Measurements from ENCODE around the gene IKZF4. TPM values are rescaled to one million over a fixed set of nuclear protein-coding genes. Genes with fewer than 3 reads are reported as not detected.
"Not testable (repeated sequence)": the region's sequence is repeated elsewhere in the genome, so short reads cannot be mapped to it uniquely, and the experiment has no call there.

IKZF4 gene
- polyA plus RNA-seq, 1 donor from 2014 or later, result 0.35 TPM

DNA sequence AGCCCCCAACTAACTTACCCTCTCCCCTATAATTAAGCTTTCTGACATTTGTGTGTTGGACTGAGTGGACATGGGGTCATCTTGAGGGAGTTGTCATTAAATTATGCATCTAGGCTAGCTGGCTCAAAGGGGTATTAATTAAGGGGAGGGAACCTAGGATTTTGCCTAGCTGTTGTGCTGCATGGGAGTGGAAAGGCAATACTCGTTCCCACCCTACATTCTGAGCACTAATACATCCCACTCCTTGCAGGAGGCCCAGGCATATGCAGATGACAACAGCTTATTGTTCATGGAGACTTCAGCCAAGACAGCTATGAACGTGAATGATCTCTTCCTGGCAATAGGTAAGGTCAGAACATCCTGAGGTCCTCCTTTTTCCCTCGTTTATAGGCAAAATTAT, 29.7 kb upstream of the IKZF4 start:
- Mint-ChIP-seq H3K9me3 (no peaks in the 10 kb centered on the region), H3K27me3 (no peaks in the 10 kb centered on the region), H3K4me1 (peaks cover 2 to 3% (median 2%) of the 10 kb centered on the region in 3 donors), H3K36me3 (no peaks in the 10 kb centered on the region), H3K27ac (no peak overlapping the region), H3K4me3 (no peak overlapping the region)

DNA sequence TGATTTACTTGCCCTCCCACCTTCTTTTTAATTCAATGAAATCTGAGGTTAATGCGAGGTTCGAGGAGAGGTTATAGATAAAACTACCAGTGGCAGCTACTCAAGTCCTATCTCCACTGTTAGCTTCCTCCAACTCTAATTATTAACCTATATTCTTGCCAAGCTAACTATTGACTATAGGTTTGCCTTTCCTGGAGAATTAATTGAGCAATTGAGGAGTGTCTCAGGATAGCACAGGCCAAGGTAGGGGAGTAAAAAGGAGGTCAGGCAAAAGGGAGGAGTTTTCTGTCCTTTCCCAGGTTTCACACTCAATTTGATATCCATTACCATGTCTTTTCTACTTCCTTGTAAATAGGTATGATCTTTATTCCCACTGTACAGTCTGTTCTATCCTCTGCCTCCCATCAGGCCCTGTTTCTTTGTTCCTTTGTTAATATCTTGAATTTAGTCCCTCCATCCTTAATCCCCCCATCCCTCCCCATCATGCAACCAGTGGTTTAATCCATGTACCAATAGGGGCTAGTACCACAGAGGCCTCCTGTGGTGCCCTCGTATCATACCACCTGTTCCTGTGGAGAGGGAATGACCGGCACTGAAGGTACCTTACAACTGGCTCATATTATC, 27.5 kb upstream of the IKZF4 start:
- Mint-ChIP-seq H3K4me3 (no peak overlapping the region), H3K9me3 (no peaks in the 10 kb centered on the region), H3K27me3 (peaks cover 9% of the 10 kb centered on the region), H3K36me3 (no peaks in the 10 kb centered on the region), H3K27ac (no peak overlapping the region), H3K4me1 (peaks cover 6 to 12% (median 7%) of the 10 kb centered on the region in 3 donors)

DNA sequence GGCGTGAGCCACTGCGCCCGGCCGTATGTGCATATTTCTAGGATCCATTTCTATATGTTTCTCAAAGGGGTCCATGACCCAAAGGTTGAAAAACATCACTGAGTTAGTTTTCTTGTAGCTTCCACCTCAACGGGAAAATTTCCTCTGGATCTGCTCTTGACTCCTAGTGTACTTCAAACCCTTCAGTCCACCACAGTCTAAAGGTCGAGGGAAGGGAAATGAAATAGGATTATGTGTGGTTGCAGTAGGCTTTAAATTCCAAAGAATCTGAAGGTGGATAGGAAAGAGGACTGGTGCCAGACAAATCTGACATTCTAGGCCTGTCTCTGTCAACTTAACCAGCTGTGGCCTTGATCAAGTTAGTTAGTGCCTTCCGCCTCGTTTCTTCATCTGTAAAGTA, 25.5 kb upstream of the IKZF4 start:
- H3K9me3 Mint-ChIP-seq, result no peaks in the 10 kb centered on the region
- no peak overlapping the region for H3K4me3 Mint-ChIP-seq
- H3K27ac Mint-ChIP-seq, result peak overlapping the region in 1 of 3 donors; percentile 59
- no peaks in the 10 kb centered on the region for H3K36me3 Mint-ChIP-seq
- H3K27me3 Mint-ChIP-seq, result peaks cover 9% of the 10 kb centered on the region
- H3K4me1 Mint-ChIP-seq, result peaks cover 6 to 12% (median 7%) of the 10 kb centered on the region in 3 donors

DNA sequence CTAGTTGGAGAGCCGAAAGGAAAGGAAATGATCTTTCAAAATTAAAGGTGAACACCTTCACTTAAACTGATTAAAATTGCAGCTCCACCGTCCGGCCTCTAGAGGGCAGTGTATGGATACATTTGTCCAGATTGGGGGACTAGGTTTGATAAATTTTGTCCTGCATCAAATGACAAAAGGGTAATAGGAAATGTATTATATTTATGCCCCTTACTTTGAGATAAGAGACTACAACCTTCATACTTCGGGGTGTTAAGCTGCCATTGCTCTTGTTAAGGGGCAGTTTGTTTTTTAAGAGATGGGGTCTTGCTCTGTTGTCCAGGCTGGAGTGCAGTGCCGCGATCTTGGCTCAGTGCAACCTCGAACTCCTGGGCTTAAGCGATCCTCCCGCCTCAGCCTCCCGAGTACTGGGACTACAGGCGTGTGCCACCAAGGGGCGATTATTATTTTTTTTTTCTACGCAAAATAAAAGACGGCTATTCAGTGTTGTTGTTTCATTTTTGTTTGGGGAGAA, 24.6 kb upstream of the IKZF4 start:
- Mint-ChIP-seq H3K27me3 (peaks cover 9% of the 10 kb centered on the region), H3K36me3 (no peaks in the 10 kb centered on the region), H3K9me3 (no peaks in the 10 kb centered on the region), H3K27ac (peak overlapping the region in 1 of 3 donors; percentile 67), H3K4me1 (peaks cover 6 to 12% (median 7%) of the 10 kb centered on the region in 3 donors), H3K4me3 (peak overlapping the region; percentile 37 to 92 (median 80))

DNA sequence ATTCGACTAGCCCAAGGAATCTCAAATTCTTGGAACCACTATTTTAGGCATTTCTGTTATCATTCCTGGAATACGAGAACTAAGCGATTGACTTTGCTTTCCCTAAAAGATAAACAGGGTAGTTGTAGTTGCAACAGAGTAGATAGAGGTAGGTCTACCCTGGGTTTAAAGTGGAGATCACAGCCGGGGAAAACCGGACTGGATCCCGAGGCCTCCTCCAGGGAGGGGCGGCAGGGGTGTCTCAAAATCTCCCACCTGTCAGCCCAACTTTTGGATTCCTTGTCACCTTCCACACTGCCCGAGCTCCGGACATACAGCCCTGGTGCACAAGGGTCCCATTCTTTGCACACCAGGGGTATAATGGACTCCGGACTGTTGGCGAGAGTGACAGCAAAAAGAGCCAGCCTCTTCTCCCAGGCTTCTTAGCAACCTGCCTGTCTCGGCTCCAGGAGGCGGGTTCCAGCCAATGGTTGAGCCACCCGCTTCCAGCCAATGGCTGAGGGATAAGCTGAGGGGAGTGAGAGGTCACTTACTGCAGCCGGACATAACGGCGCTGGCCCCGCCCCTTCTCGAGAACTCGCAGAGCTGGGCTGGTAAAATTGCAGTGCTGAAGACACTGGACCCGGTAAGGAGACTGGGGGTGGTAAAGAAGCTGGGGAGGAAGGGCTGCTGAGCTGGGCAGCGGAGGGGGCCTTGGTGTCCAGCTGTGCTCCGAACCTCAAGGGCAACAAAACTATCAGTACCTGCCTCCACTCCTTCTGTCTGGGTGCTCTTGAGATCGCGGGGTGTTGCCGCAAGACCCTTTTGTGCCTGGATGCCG, 23.9 kb upstream of the IKZF4 start, which contains the start of gene SUOX:
Gene SUOX, plus strand, starts transcription at position 562 of the 820 bp plus-strand sequence. CDS start 4,946 bp downstream, outside the sequence.
- Mint-ChIP-seq H3K36me3 (no peaks in the 10 kb centered on the region), H3K9me3 (no peaks in the 10 kb centered on the region), H3K4me3 (peak within 1 kb of the TSS; percentile 37 to 92 (median 82)), H3K27me3 (peaks cover 9% of the 10 kb centered on the region), H3K4me1 (peaks cover 6 to 12% (median 7%) of the 10 kb centered on the region in 3 donors), H3K27ac (peak within 1 kb of the TSS in 2 of 3 donors; percentile 22 to 67)

DNA sequence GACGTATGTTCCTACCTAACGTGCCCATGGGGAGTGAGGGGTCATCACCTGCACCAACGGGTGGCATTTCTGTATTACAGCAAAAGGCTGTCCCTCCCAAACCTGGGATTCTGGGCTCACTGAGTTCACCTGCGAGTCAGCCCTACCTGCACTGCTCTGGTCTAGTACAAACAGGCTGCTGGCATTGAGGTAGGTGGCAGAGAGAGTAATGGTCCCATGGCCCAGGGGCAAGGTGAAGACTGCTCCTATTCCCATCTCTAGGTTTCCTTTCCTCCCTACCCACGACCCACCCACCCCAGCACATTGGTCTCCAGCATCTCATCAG, 23.3 kb upstream of the IKZF4 start:
- peak overlapping the region in 1 of 3 donors; percentile 22 for H3K27ac Mint-ChIP-seq

DNA sequence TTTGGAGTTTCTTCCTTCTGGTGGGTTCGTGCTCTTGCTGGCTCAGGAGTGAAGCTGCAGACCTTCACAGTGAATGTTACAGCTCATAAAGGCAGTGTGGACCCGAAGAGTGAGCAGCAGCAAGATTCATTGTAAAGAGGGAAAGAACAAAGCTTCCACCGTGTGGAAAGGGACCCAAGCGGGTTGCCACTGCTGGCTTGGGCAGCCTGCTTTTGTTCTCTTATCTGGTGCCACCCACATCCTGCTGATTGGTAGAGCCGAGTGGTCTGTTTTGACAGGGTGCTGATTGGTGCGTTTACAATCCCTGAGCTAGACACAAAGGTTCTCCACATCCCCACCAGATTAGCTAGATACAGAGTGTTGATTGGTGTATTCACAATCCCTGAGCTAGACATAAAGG, 21.3 kb upstream of the IKZF4 start:
- not testable (repeated sequence) for H3K9me3 Mint-ChIP-seq

More for the DNA sequence above, 23.3 kb upstream of the IKZF4 start:
- Mint-ChIP-seq H3K4me3 (peak overlapping the region; percentile 10 to 92 (median 82)), H3K27me3 (peaks cover 9% of the 10 kb centered on the region), H3K4me1 (peaks cover 6 to 12% (median 7%) of the 10 kb centered on the region in 3 donors), H3K9me3 (no peaks in the 10 kb centered on the region), H3K36me3 (no peaks in the 10 kb centered on the region)

DNA sequence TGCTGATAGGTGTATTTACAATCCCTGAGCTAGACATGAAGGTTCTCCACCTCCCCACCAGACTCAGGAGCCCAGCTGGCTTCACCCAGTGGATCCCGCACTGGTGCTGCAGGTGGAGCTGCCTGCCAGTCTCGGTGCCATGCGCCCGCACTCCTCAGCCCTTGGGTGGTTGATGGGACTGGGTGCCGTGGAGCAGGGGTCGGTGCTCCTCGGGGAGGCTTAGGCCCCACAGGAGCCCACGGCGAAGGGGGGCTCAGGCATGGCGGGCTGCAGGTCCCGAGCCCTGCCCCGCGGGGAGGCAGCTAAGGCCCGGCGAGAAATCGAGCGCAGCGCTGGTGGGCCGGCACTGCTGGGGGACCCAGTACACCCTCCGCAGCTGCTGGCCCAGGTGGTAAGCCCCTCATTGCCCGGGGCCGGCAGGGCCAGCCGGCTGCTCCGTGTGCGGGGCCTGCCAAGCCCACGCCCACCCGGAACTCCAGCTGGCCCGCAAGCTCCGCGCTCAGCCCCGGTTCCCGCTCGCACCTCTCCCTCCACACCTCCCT, 20.8 kb upstream of the IKZF4 start:
- H3K27me3 Mint-ChIP-seq, H3K9me3 Mint-ChIP-seq, H3K36me3 Mint-ChIP-seq, H3K27ac Mint-ChIP-seq, H3K4me3 Mint-ChIP-seq: not testable (repeated sequence)
- peaks cover 7 to 12% (median 8%) of the 10 kb centered on the region in 3 donors for H3K4me1 Mint-ChIP-seq

More for the DNA sequence above, 21.3 kb upstream of the IKZF4 start:
- not testable (repeated sequence) for H3K36me3 Mint-ChIP-seq, H3K27ac Mint-ChIP-seq, H3K4me3 Mint-ChIP-seq, H3K27me3 Mint-ChIP-seq
- peaks cover 7 to 12% (median 8%) of the 10 kb centered on the region in 3 donors for H3K4me1 Mint-ChIP-seq

DNA sequence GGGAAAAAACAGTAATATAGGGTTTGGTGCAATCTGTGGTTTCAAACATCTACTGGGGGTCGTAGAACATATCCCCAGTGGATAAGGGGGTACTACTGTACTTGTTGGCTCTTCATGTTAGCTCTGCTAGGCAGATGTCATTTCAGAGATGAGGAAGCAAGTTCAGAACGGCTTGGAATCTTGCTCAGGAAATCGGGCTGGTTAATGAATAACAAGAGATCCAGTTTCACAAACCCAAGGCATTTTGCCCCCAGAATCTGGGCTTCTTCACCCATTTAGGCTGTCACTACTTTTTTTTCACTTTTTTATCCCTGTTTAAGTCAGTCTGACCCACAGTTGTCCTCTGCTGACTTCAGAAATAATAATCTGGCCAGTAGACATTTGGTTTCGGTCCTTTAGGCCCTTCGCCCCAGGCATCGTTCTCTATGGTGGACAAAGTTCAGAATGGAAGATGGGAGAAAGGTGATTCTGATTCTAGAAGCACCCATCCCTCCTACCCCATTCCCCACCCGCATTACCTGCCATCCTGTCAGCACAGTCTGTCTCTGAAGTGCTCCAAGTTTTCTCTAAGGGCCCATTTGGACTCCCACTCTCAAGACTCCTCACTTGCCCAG, 19.2 kb upstream of the IKZF4 start:
- Mint-ChIP-seq H3K27me3 (peaks cover 6% of the 10 kb centered on the region), H3K9me3 (no peaks in the 10 kb centered on the region), H3K4me3 (no peak overlapping the region), H3K4me1 (peaks cover 0 to 8% (median 4%) of the 10 kb centered on the region in 3 donors), H3K36me3 (no peaks in the 10 kb centered on the region), H3K27ac (no peak overlapping the region)

DNA sequence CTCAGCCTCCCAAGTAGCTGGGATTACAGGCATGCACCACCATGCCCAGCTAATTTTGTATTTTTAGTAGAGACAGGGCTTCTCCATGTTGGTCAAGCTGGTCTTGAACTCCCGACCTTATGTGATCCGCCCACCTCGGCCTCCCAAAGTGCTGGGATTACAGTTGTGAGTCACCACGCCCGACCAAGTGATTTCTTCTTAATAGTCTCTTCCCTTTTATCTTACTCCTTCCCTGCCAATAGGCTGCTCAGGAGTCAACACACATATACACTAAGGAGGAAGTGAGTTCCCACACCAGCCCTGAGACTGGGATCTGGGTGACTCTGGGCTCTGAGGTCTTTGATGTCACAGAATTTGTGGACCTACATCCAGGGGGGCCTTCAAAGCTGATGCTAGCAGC, 17.5 kb upstream of the IKZF4 start:
- peaks cover 3 to 10% (median 8%) of the 10 kb centered on the region in 3 donors for H3K4me1 Mint-ChIP-seq
- not testable (repeated sequence) for H3K27me3 Mint-ChIP-seq

DNA sequence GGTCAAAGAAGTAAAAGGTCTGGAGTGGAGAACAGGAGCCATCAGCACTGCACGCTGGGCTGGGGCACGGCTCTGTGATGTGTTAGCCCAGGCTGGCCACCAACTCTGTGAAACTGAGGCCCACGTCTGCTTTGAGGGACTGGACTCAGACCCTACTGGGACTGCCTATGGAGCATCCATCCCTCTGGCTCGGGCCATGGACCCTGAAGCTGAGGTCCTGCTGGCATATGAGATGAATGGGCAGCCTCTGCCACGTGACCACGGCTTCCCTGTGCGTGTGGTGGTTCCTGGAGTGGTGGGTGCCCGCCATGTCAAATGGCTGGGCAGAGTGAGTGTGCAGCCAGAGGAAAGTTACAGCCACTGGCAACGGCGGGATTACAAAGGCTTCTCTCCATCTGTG, 16.6 kb upstream of the IKZF4 start:
- Mint-ChIP-seq H3K4me3 (peak overlapping the region in 1 of 4 donors; percentile 82), H3K4me1 (peaks cover 3 to 11% (median 10%) of the 10 kb centered on the region in 3 donors), H3K27me3 (no peaks in the 10 kb centered on the region), H3K36me3 (no peaks in the 10 kb centered on the region), H3K27ac (no peak overlapping the region), H3K9me3 (no peaks in the 10 kb centered on the region)

More for the DNA sequence above, 17.5 kb upstream of the IKZF4 start:
- Mint-ChIP-seq H3K27ac (peak overlapping the region in 2 of 3 donors; percentile 47 to 51), H3K4me3 (peak overlapping the region in 2 of 4 donors; percentile 44 to 82)
- H3K9me3 Mint-ChIP-seq, H3K36me3 Mint-ChIP-seq: not testable (repeated sequence)

DNA sequence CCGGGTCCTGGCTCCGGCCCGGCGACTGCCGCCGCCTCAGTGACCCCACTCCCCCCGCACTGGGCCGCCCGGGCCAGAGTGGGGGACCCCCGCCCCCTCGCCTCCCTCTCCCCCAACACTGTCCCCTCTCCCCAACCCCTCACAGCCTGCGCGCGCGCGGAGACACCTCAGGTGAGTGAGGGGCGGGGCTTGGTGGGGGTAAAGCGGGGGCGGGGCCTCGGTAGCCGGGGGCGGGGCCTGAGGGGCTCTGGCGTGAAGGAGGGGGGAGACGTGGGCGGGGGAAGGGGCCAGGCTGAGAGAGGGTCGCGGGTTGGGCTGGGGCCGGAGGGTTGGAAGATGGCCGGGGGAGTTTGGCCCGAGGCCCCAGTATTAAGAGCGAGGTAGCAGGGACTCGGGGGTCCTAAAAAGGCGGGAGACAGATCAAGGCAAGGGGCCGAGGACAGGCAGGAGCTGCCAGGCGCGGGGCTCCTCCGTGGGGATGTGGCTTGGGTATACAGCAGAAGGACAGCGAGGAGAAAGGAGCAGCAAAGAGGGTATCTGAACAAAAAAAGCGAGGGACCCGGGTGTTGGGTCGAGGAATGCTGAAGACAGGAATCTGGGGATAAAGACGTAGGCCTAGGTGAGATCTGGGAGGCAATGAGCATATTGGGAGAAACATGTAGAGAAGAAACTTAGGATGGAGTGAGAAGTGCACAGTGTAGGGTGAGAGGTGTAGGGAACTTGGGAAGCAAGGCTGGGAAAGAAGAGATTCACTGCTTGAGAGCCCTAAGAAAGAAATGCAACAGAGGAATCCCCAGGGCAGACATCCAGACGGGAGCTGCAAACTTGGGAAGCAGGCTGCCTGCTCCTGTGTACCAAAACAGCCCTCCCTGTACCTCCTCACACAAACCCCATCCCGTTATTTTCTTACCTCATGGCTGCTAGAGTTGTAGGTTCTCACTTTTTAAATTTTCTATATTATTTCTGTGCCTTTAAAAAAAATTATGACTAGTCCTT, 13.0 kb upstream of the IKZF4 start:
- H3K27me3 Mint-ChIP-seq, result no peaks in the 10 kb centered on the region
- peak overlapping the region; percentile 21 to 91 (median 29) for H3K27ac Mint-ChIP-seq
- H3K4me1 Mint-ChIP-seq, result peaks cover 3 to 11% (median 10%) of the 10 kb centered on the region in 3 donors
- H3K36me3 Mint-ChIP-seq, result peaks cover 3% of the 10 kb centered on the region
- H3K4me3 Mint-ChIP-seq, result peak overlapping the region; percentile 83 to 91 (median 90)
- H3K9me3 Mint-ChIP-seq, result no peaks in the 10 kb centered on the region

DNA sequence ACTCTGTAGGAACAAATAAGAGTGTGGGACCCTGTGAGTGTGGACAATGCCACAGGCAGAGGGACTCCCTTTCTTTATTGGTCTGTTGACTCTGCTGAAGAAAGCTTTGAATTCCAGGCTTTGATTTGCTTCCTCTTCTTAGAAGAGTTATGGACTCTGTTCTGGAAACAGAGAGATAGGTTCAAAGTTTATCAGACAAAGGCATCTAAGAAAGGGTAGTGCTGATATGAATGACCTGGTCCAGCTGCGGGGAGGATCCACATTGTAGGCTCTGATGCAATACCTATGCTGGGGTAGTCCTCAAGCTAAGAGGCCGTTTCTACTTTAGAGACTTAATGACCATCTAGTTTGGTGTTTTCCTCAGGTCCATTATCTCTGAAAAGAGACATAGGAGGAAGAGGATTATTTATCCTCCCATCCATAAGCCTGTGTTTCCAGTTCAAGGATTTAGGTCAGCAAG, 10.7 kb upstream of the IKZF4 start:
- Mint-ChIP-seq H3K4me1 (peaks cover 3 to 10% (median 10%) of the 10 kb centered on the region in 3 donors), H3K36me3 (peaks cover 5% of the 10 kb centered on the region), H3K27me3 (no peaks in the 10 kb centered on the region), H3K27ac (peak overlapping the region in 1 of 3 donors; percentile 51), H3K4me3 (peak overlapping the region in 2 of 4 donors; percentile 74), H3K9me3 (no peaks in the 10 kb centered on the region)
